Breast epithelium (tissue), 3 donors: ENCODE measurements around the gene GIGYF2.

Experiments used
- POLR2AphosphoS5 ChIP-seq, 3 donors: sonication (generic); formaldehyde crosslinking; IDR thresholded peaks; one replicate each; pipeline ENCODE4 v1.6.1; 2017; ENCODE audit warnings: antibody characterized with exemption in 3 of 3
- TF ChIP-seq, protein P1 (sequence below), 3 donors: fragments of 450-650 bp; IDR thresholded peaks; one replicate each; pipeline ENCODE4 v1.5.1; 2016 to 2017; ENCODE audit warnings: antibody characterized with exemption in 3 of 3, mild to moderate bottlenecking in 3 of 3, moderate library complexity in 3 of 3

DNA sequence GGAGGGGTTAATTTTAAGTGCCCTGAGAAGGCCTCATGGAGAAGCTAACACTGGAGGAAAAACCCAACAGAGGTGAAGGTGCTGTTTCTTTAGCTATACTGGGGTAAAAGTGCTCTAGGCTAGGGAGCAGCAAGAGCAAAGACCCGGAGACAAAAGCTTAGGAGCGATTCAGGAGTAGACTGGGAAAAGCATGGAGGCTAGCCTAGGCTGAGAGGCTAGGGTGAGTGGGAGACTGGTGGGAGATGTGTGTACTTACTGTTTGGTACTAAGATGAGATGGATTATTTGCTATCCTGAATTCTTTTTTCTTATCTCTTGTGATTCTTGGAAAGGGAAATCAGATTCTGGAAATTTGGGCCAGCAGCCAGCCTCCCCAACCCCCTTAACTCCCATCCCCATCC, 2.0 kb downstream of the GIGYF2 start:
- TF ChIP-seq, protein P1, sequence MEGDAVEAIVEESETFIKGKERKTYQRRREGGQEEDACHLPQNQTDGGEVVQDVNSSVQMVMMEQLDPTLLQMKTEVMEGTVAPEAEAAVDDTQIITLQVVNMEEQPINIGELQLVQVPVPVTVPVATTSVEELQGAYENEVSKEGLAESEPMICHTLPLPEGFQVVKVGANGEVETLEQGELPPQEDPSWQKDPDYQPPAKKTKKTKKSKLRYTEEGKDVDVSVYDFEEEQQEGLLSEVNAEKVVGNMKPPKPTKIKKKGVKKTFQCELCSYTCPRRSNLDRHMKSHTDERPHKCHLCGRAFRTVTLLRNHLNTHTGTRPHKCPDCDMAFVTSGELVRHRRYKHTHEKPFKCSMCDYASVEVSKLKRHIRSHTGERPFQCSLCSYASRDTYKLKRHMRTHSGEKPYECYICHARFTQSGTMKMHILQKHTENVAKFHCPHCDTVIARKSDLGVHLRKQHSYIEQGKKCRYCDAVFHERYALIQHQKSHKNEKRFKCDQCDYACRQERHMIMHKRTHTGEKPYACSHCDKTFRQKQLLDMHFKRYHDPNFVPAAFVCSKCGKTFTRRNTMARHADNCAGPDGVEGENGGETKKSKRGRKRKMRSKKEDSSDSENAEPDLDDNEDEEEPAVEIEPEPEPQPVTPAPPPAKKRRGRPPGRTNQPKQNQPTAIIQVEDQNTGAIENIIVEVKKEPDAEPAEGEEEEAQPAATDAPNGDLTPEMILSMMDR (IDR thresholded peaks at IDR 0.05) = no peak
- TF ChIP-seq POLR2AphosphoS5 (IDR thresholded peaks at IDR 0.05) = no peak
